Keratinocyte (primary cell): ENCODE measurements around the gene ATPAF1.

Experiments used
- CTCF ChIP-seq, 3 experiments: IDR thresholded peaks in 1 of 3; conservative IDR thresholded peaks in 1 of 3; optimal IDR thresholded peaks in 1 of 3; 2 replicates in 2 of 3; 3 replicates in 1 of 3; pipeline versions ENCODE3 to v1.5.1; 2011; ENCODE audit warnings: low read length in 3 of 3, mild to moderate bottlenecking in 3 of 3, moderate library complexity in 2 of 3, control low read depth in 1 of 3, inconsistent platforms in 1 of 3; ENCODE audit not compliant: insufficient read depth in 2 of 3; ENCODE audit errors: extremely low read depth in 1 of 3
- EZH2 ChIP-seq: IDR thresholded peaks from one replicate; pipeline ENCODE4 v1.6.1; 2012; ENCODE audit warnings: inconsistent platforms, mild to moderate bottlenecking, low read length, moderate library complexity

DNA sequence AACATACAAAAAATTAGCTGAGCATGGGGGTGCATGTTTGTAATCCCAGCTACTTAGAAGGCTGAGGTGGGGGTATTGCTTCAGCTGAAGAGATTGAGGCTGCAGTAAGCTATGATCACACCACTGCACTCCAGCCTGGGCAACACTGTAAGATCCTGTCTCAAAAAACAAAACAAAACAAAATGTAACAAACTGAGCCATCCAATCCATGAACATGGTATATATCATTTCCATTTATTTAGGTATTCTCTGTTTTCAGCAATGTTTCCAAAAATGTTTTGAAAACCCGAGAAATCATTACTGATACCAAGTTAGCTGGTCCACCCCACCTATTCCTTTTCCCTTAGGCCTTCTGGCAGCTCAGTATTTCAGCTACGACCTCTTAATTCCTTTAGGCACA, 18.4 kb downstream of the ATPAF1 start:
- TF ChIP-seq CTCF (optimal IDR thresholded peaks at IDR 0.05 in 1 of 3, IDR thresholded peaks at IDR 0.05 in 1 of 3, conservative IDR thresholded peaks at IDR 0.05 in 1 of 3; ENCODE audit: extremely low read depth in 1 of 3, insufficient read depth in 2 of 3, low read length in 3 of 3): no peak
- TF ChIP-seq EZH2: no peak
